Stimulated activated CD4-positive, alpha-beta T cell treated with anti-CD3 and anti-CD28 coated beads, Interleukin-12 subunit alpha, Interleukin-12 subunit beta, amount 100 ng/mL, for 4 hours (primary cell): ENCODE data around the gene GSTM4.
A peak's percentile ranks its signal among the peaks of the same experiment; 100 is the strongest.
"Not testable (repeated sequence)": the region's sequence is repeated elsewhere in the genome, so short reads cannot be mapped to it uniquely, and the experiment has no call there.

Source experiments
- DNase-seq: peaks from one replicate; pipeline ENCODE4 v3.0.0-alpha.2; 2020

GSTM4 gene

DNA sequence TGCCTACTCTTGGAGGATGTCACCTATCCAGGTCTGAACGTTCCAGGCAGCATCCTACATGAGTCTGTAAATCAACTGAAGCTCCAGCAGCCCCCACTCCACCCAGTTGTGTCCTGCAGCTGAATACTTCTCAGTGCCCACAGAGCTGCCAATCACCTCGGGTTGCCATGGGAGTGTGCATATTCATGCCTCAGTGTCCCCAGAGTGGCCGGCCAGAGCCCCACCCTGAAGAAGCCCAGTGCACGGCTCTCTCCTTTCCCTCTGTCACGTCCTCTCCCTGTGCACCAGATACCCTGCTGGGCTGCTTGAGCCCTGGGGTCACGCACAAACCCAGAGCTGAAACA is 16.1 kb upstream of the GSTM4 start:
- no peak for DNase-seq

DNA sequence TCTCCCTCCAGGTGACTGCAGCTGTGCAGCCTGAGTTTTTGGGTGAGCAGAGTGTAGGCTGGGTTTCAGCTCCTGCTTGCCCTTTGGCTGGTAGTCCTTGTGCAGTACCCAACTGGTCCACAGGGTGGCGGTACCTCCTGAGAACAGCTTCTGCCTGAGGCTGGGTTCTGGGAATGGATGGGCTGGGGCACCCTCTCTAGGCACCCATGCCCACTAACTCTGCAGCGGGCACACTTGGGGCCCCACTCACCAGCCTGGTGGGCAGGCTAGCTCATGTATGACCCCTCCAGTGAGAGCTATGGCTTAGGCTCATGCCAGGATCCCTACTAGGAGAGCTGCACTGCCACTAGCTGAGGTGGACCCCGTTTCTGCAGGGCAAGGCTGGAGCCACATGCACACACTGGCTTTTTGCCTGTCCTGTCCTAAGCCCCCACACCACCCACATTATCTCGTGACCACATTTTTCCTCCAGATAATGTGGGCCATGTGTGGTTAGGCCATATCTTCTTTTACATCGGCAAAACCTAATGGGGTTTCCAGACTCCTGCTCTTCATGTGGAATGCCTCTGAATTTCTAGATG is 15.5 kb upstream of the GSTM4 start:
- DNase-seq, result peak; percentile 94

DNA sequence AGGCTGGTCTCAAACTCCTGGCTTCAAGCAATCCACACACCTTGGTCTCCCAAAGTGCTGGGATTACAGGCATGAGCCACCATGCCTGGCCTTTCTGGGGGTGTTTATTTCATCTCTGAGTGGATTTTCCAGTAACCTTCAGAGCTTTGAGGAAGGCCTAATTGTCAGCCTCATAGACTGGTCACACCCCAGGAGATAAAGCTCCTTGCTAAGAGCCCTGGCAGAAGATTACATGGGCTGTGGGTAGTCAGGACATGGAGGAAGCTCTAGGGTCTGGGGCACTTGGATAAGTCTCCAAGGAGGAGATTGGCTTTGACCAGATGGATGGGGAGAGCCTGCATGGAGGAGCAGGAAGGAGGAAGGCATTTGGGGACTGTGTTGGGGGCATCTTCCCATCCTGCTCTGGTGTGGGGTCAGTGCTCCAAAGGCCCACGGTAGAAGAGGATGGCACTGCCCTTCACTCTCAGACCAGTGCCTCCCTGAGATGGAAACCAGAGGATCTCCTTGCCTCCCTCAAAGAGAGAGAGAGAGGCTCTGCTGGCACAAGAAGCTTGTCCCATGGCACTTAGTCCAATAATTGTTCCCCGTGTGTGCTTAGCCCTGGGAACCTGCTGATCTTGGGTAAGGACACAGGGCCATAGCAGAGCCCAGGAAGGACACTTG is 14.7 kb upstream of the GSTM4 start:
- no peak for DNase-seq

DNA sequence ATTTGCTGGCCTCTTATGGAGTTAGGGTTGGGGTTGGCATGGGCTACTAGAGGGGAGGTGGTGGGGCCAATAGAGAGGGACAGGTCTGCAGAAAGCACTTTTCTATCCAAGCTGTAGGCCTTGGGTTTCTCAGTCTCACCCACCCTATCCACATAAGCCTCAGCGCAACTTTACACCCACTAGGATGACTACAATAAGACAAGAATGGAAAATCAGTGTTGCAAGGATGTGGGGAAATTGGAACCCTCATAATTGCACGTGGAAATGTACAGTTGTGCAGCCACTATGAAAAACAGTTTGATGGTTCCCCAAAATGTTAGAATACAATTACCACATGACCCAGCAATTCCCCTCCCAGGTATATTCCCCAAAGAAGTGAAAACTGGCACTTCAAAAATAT is 14.0 kb upstream of the GSTM4 start:
- no peak for DNase-seq

DNA sequence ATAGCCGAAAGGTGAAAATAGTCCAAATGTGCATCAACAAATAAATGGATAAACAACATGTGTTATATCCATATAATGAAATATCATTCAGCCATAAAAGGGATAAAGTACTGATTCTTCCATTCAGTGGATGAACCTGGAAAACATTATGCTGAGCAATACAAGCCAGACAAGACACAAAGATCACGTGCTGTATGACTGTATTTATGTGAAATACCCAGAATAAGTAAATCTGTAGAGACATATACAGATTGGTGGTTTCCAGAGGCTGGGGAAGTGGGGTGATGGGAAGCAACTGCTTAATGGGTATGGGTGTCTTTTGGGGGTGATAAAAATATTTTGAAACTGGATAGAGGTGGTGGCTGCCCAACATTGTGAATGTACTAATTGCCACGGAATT is 13.3 kb upstream of the GSTM4 start:
- no peak for DNase-seq

DNA sequence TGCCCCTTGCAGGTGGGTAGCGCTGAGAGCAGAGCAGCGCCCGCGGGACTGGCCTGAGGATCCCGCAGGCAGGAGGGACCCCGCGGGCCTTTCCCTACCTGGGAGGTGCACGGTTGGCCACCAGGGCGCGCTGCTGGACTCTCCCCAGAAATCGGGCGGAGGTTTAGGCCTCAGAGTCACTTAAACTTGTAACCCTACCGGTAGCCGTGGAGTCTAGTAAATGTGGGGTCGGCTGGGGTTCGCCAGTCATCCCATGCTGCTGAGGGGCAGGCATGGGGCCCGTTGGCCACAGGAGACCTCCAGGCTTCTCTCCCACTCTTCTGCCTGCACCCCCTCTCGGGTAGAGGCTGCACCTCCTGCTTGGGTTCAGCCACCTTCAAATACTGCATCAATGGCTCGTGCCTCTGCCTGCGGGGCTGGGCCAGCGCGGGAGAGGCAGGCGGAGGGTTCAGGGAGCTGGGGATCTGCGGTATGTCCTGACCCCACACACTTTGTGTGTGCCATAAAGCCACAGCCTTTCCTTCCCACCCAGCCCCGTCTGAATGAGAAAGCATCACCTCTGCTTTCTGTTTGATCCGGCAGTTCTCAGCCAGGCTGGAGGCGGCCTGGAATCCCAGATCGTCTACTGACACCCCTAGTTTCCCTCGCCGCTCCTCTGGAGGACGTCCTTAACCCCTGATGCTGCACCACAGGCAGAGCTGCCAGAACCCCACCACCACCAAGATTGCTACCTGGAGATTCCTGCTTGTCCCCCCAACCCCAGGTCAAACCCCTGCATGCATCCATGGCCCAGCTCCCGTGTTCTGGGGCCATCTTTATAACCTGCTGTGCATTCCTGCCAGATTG is 12.3 kb upstream of the GSTM4 start:
- DNase-seq, result peak; percentile 86

DNA sequence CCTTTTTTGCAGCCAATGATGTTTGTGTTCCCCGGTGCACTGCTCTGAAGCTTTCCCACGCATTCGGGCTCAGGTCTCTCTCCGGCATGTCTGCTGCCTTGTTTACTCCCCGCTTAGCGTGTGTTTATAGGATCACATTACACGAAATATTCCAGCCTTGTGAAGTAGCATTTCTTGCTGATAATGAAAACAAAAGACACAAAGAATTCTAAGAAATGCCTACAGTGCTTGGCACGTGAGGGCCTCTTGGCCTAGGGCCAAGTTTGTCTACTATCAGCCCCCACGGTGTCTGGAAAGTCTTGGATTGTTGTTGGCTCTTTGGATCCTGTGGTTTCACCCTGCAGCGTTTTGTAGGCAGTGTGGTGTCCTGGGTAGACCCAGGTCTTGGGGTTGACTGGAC is 11.2 kb upstream of the GSTM4 start:
- DNase-seq, result no peak

DNA sequence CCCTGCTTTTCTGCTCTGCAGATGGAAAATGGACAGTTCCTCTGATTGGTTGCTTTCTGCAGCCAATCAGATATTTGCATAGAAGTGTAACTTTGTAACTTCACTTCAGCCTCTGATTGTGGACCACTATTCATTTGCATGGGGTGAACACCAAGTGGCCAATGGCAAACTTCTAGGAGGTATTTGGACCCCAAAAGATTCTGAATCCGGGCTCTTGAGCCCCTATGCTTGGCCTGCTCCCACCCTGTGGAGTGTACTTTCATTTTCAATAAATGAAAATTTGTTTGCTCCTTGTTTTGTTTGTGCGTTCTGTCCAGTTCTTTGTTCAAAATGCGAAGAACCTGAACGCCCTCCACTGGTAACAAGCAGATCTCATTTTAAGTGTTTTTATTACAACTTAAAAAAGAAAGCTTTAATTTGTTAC is 6.4 kb upstream of the GSTM4 start:
- no peak for DNase-seq

DNA sequence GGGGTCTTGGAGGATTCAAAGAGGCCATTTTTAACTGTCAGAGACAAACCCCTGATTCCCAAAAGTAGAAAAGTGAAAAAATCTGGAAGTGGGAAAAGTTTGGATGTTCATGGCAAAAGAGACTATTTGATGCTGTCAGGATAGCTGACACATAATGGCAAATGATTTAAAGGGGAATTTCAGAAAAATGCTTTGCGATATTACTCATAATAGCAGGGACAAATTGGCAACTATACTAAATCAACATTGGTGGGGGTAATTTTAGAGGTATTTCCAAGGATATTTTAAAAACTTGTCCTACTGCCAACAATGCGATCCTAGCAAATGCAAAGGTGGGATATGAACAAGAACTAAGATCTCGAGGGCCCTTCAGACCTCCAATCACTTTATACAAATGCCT is 5.3 kb upstream of the GSTM4 start:
- DNase-seq, result no peak

DNA sequence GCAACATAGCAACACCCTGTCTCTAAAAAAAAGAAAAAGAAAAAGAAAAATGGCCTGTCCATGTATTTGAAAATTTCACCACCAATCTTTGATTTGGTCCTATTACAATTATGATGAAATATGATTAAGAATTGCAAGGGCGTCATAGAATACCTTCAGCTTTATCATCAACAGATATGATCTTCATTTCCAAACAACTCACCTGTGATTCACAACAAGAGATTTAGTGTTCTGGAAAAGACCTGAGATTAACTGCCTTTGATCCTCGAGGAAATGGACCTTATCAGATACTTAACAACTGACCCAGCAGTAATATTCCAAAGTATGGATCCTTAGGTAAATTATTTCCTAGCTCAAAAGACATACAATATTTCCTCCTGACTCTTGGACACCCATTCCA is 3.5 kb upstream of the GSTM4 start:
- no peak for DNase-seq

DNA sequence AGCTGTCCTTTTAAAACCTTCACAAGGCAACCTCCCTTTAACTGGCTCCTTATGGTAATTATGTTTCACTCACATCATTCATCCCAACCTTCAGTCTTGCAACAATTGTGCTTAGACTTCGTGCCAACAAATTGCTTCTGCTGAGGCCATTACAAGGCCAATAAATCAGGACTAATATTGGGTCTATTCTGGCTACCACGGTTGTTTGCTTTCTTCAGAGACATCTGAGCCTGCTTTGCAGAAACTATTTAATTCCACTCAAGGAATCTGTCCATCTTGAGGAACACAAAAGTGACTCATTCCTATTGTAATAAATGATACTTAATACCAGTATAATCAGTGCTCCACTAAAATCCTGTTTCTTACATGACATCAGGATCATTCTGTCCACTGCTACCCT is 2.6 kb upstream of the GSTM4 start:
- no peak for DNase-seq

DNA sequence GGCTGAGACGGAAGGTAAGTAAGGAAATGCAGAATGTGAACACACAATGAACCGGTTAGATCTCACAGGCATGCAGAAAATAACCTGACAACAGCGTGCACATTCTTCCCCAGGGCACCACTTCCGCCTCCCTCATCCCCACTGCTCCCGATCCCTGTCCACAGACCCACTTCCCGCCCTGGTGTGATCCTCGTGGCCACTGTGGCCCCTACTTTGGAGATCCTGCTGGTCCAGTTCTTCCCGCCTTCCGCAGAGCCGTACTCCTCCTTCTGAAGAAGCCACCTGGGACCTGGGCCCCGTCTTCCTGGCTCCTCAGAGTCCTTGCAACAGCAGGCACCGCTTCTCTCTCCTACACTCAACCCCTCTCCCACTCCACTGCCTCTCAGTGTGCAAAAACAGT is 1.4 kb upstream of the GSTM4 start:
- DNase-seq, result no peak

DNA sequence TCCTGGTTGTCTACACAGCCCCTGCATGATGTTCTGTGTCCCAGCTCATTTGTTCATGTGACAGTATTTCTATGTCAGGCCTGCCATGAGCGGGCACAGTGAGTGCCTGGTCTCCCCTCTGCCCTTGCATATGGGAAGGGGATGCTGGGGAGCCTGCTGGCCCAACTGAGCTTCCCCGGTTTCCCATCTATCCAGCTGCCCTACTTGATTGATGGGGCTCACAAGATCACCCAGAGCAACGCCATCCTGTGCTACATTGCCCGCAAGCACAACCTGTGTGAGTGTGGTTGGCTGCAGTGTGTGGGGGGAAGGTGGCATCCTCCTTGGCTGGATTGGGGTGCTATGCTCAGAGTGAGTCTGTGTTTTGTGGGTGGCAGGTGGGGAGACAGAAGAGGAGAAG is 1.5 kb downstream of the GSTM4 start:
- no peak for DNase-seq

DNA sequence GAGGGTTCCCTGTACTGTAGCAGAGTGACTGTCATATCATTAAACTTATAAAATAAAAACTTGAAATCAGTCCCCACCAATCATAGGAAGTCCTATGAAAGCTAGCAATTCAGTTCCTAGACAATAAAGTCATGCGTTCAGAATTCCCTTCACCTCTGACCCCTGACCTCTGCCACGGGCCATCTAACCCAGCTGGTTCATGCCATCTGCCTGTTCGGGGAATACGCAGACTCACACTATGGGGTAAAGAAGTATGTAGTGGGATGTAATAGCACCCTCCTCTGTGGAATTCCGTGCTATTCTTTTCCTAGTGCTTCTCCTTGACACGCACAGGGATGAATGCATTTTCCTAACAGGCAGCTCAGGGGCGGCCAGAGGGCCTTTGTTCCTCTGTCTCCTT is 2.1 kb downstream of the GSTM4 start:
- no peak for DNase-seq

DNA sequence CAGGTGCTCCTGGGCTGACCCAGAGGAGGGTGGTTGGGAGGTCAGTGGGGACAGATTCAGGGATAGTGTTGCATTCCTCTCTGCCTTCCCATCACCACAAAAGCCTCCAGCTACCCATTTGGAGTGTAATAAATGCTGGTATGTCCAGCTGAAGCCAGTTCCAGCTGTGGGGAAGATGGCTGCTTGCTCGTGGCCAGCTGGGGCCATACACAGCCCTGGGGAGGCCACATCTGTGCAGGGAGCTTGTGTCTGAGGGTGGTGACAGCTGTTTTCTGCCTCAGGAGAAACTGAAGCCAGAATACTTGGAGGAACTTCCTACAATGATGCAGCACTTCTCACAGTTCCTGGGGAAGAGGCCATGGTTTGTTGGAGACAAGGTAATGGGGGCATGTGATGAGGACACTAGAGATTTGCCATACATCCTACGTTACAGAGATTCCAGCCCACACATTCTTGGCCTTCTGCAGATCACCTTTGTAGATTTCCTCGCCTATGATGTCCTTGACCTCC is 2.7 kb downstream of the GSTM4 start:
- no peak for DNase-seq

DNA sequence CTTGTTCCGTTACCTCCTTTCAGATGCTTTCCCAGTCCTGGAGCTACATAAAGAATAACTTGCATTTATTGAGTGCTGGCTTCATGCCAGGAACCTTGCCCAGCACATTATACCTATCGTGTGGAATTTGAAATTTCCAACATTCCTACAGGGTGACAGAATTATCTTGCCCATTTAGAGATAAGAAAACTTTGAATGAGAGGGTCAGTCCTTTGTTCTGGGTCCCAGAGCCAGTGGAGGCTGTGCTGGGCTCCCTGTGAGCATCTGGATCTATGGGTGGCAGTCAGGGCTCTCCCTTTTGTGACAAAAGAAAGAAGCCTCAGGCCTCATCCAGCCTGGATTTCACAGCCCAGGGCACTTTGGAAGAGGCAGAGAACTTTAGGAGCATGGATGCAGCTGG is 3.2 kb downstream of the GSTM4 start:
- DNase-seq, result no peak

DNA sequence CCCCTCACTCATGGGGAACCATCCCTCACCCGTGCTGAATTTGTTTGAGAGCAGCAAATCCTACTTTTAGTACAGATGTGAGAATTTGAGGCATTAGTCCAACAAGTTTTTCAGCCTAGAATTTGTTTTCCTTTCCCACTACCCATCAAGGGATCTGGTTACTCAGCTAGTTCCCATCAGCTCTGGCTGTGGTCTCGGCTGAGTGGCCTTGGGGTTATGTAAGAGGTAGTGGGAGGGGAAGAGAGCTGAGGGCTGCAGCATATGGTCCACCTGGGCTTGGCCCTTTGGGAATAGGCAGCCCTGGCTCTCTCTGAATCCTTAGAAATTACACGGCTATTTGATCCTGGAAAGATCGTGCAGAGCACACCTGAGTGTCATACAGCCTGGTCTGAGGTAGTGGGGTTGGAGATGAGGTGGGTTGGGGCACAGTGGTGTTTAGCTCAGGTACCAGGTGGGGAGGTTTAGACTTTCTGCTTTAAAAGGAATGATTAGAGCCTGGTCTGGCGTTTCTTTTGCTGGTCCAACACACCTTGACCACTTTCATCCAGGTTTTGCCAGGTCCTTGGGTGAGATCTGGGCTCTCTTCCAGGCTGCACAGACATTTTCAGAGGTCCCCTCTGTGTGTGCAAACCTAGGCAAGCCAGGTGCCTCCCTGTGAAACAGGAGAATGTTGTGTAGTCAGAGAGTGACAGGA is 4.2 kb downstream of the GSTM4 start:
- no peak for DNase-seq

DNA sequence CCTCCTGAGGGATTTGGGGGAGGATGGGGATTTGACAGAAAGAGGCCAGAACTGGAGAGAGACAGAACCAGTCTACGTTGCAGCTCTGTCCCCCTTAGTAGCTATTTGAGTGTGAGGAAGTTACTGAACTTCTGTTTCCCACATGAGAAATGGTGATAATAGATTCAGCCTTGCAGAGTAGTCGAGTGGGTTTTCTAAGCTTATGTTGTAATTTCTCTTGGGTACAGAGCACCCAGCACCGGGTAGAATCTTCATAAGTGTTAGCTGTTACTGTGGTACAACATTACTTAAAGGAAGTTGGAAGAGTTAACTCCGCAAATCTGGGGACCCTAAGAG is 4.8 kb downstream of the GSTM4 start:
- DNase-seq, result not testable (repeated sequence)

DNA sequence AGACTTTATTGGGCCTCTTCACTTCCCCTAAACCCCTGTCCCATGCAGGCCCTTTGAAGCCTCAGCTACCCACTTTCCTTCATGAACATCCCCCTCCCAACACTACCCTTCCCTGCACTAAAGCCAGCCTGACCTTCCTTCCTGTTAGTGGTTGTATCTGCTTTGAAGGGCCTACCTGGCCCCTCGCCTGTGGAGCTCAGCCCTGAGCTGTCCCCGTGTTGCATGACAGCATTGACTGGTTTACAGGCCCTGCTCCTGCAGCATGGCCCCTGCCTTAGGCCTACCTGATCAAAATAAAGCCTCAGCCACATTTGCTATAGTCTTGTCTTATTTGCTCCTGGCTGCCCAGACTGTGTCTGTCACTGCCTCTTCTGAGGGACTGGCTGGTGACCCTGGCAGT is 5.5 kb downstream of the GSTM4 start:
- DNase-seq, result no peak

DNA sequence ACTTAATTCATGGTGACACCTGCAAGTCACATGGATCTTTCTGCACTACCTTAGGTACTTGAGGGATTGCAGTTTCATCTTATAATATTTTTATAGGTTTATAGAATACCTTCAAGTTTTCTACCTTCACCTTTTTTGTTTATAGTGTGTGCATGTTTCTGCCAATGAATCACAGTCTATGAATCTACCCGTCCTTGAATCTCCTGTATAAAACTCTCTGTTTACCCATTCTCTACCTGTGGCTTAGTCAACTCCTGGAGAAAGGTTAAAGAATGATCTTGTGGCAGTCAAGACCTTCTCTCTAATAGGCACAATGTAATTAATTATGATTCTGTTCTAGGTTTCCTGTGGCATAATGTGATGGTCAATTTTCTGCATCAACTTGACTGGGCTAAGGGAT is 8.8 kb downstream of the GSTM4 start:
- no peak for DNase-seq

DNA sequence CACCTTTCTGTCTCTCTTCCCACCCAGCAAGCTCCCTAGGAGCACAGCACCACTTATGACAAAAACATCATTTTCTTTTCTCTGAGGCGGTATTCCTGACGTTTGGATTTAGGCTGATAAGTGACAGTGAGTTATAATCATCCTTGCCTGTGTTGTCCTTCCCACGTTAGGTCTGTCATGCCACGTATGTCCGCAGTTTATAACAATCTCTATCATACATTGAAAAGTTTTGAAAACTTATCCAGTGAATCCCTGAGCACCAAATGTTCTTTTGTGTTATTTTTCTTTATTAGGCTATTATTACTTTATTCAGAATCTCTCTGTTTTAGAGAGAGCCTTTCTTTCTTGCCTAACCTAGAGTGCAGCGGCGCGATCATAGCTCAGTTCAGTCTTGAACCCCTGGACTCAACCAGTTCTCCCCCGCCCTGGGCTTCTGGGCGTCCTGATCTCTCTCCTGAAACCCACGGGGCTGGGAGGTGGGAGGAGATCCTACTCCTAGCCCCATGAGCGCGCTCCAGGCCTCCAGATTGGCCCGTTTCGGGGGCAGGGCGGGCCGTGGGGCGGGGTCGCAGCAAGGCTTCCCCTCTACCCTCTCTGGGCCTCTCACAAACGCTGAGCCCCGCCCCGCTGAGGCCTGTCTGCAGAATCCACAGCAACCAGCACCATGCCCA is 11.7 kb downstream of the GSTM4 start, which contains the start of gene GSTM2:
TSS of gene GSTM2 (plus strand) at position 606 of the 671 bp plus-strand sequence. CDS start at position 665, 59 bp downstream.
- DNase-seq, result peak; percentile 77

DNA sequence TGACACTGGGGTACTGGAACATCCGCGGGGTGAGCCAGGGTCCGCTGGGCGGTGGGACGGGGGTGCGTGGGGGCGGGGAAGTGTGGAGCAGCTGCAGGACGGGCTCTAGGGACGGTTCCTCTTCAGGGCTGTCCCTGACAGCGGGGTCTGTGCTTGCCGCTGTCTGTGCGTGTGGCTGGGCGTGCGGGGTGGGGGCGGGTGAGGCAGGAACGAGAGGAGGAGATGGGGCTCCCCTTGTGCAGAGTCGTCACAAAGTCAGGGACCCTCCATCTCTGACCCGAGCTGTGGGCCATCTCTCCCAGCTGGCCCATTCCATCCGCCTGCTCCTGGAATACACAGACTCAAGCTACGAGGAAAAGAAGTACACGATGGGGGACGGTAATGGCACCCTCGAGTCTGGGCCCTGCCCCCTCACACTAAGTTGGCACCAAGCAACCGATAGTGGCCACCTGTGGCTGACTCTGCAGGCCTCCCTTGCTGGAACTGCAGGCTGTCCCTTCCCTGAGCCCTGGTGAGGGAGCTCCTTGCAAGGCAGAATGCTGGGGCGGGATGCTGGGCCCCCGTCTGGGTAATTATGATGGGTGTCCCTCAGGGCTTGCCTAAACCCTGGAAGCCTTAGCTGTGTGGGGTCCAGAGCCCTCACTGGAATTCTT is 12.3 kb downstream of the GSTM4 start:
- DNase-seq, result no peak
